ENCODE data around the gene TMEM131. TPM values are rescaled to one million over a fixed set of nuclear protein-coding genes. Genes with fewer than 3 reads are reported as not detected.

The TMEM131 gene
- total RNA-seq, 1 experiment from 2014 or later, result 28.9 TPM

DNA sequence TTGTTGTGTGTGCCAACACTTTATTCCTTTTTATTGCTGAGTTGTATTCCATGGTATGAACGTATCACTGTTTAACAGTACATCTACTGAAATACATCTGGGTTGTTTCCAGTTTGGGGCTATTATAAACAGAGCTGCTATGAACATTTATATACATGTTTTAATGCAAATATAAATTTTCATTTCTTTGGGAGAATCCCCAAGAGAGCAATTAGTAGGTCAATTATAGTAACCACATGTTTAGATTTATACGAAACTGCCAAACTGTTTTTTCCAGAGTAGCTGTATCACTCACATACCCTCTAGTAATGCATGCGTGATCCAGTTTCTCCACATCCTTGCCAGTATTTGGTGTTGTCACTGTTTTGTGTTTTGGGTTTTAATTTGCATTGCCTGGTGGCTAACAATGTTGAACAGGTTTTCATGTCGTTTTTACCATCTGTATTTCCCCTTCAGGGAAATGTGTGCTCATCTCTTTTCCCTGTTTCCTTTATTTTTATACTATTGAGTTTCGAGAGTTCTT lies 81.0 kb downstream of the TMEM131 start:
- Histone ChIP-seq H3K27me3 (replicated peaks; ENCODE audit: insufficient read depth, low read depth, low read length, poor library complexity) (no peaks in the 10 kb centered on the region), H3K4me3 (ENCODE audit: low read depth, low read length, poor library complexity, severe bottlenecking) (no peak overlapping the region), H3K36me3 (ENCODE audit: insufficient read depth, low read length, poor library complexity, severe bottlenecking) (no peaks in the 10 kb centered on the region), H3K9me3 (ENCODE audit: low read depth, low read length, poor library complexity, severe bottlenecking) (peaks cover under 1% of the 10 kb centered on the region), H3K27ac (ENCODE audit: low read depth, low read length, poor library complexity, severe bottlenecking) (no peak overlapping the region), H3K4me1 (ENCODE audit: insufficient read depth, low read length, poor library complexity, severe bottlenecking) (no peaks in the 10 kb centered on the region)
- POLR2A ChIA-PET (ENCODE audit: low non-redundant PET), result no interaction called here
- CTCF ChIA-PET, result no interaction called here
- intact Hi-C loops (cut with micrococcal nuclease; ENCODE audit: unreplicated experiment), result no loop called here
- no peak for DNase-seq (ENCODE audit: low spot score)
- TF ChIP-seq, protein P1, sequence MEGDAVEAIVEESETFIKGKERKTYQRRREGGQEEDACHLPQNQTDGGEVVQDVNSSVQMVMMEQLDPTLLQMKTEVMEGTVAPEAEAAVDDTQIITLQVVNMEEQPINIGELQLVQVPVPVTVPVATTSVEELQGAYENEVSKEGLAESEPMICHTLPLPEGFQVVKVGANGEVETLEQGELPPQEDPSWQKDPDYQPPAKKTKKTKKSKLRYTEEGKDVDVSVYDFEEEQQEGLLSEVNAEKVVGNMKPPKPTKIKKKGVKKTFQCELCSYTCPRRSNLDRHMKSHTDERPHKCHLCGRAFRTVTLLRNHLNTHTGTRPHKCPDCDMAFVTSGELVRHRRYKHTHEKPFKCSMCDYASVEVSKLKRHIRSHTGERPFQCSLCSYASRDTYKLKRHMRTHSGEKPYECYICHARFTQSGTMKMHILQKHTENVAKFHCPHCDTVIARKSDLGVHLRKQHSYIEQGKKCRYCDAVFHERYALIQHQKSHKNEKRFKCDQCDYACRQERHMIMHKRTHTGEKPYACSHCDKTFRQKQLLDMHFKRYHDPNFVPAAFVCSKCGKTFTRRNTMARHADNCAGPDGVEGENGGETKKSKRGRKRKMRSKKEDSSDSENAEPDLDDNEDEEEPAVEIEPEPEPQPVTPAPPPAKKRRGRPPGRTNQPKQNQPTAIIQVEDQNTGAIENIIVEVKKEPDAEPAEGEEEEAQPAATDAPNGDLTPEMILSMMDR (conservative IDR thresholded peaks at IDR 0.05; ENCODE audit: low read depth, low read length), result no peak
- TF ChIP-seq EZH2 (IDR thresholded peaks at IDR 0.05; ENCODE audit: borderline replicate concordance, low read depth, low read length, poor library complexity, severe bottlenecking), result no peak
- no TSS peak for BruUV-seq (replicated peaks)

DNA sequence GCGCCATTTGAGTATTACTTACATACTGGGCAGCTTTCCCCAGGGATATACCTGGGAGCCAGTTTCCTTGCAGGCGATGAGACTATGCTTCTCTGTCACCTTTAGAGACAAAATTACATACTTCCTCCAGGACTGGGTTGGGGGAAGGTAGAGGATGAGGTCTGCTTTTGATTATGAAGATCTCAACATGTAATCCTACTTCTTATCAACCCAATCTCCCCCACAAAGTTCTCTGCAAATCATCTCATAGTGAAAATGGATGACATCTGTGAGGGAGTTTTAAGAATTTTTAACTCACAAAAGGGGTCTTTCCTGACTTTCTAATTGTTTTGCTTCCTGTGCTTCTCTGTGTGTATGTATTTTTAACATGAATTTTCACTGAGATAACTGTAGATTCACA lies 81.9 kb downstream of the TMEM131 start:
- Histone ChIP-seq H3K4me1 (ENCODE audit: insufficient read depth, low read length, poor library complexity, severe bottlenecking) (no peaks in the 10 kb centered on the region), H3K9me3 (ENCODE audit: low read depth, low read length, poor library complexity, severe bottlenecking) (no peaks in the 10 kb centered on the region), H3K27ac (ENCODE audit: low read depth, low read length, poor library complexity, severe bottlenecking) (no peak overlapping the region), H3K36me3 (ENCODE audit: insufficient read depth, low read length, poor library complexity, severe bottlenecking) (no peaks in the 10 kb centered on the region), H3K4me3 (ENCODE audit: low read depth, low read length, poor library complexity, severe bottlenecking) (no peak overlapping the region), H3K27me3 (replicated peaks; ENCODE audit: insufficient read depth, low read depth, low read length, poor library complexity) (no peaks in the 10 kb centered on the region)
- TF ChIP-seq, protein P1 (conservative IDR thresholded peaks at IDR 0.05; ENCODE audit: low read depth, low read length), result no peak
- TF ChIP-seq EZH2 (IDR thresholded peaks at IDR 0.05; ENCODE audit: borderline replicate concordance, low read depth, low read length, poor library complexity, severe bottlenecking), result no peak
- CTCF ChIA-PET, result no interaction called here
- POLR2A ChIA-PET (ENCODE audit: low non-redundant PET), result no interaction called here
- BruUV-seq (replicated peaks), result no TSS peak
- intact Hi-C loops (cut with micrococcal nuclease; ENCODE audit: unreplicated experiment), result no loop called here
- no peak for DNase-seq (ENCODE audit: low spot score)

- no peak for TF ChIP-seq EZH2 (IDR thresholded peaks at IDR 0.05; ENCODE audit: borderline replicate concordance, low read depth, low read length, poor library complexity, severe bottlenecking)
- Histone ChIP-seq H3K4me3 (ENCODE audit: low read depth, low read length, poor library complexity, severe bottlenecking) (no peak overlapping the region), H3K9me3 (ENCODE audit: low read depth, low read length, poor library complexity, severe bottlenecking) (no peaks in the 10 kb centered on the region), H3K27ac (ENCODE audit: low read depth, low read length, poor library complexity, severe bottlenecking) (no peak overlapping the region), H3K4me1 (ENCODE audit: insufficient read depth, low read length, poor library complexity, severe bottlenecking) (no peaks in the 10 kb centered on the region), H3K27me3 (replicated peaks; ENCODE audit: insufficient read depth, low read depth, low read length, poor library complexity) (no peaks in the 10 kb centered on the region), H3K36me3 (ENCODE audit: insufficient read depth, low read length, poor library complexity, severe bottlenecking) (no peaks in the 10 kb centered on the region)
- intact Hi-C loops (cut with micrococcal nuclease; ENCODE audit: unreplicated experiment), result no loop called here
- ChIA-PET POLR2A (ENCODE audit: low non-redundant PET) (no interaction called here), CTCF (no interaction called here)
- no TSS peak for BruUV-seq (replicated peaks)
- no peak for DNase-seq (ENCODE audit: low spot score)
These were observed 83.7 kb downstream of the TMEM131 start for GRCh38 chr2:97911922-97912575.
